ENCODE data around the gene NIPAL3.

GRCh38 chr1:24477309-24477708 lies 61.7 kb downstream of the NIPAL3 start:
- no peak for TF ChIP-seq CTCF (conservative IDR thresholded peaks at IDR 0.05; ENCODE audit: low read length)
- TF ChIP-seq EZH2phosphoT487 (IDR thresholded peaks at IDR 0.05; ENCODE audit: borderline replicate concordance, low read depth, low read length) = no peak
